Upper lobe of right lung (tissue), 1 donor: ENCODE data around the gene OTUD3. TPM values are rescaled to one million over a fixed set of nuclear protein-coding genes. Genes with fewer than 3 reads are reported as not detected.

ENCODE experiments used
- ATAC-seq: fragments of 200-7000 bp; cut with Tn5 transposase; one replicate; pipeline ENCODE4 v1.9.1; 2020; ENCODE audit warnings: mild to moderate bottlenecking, moderate library complexity
- DNase-seq: peaks from one replicate; pipeline ENCODE4 v3.0.0-alpha.2; 2020
- H3K27ac ChIP-seq: fragments of 200-600 bp; one replicate; pipeline ENCODE4 v1.8.0; 2022
- H3K27me3 ChIP-seq: fragments of 200-600 bp; one replicate; pipeline ENCODE4 v1.8.0; 2022; ENCODE audit warnings: mild to moderate bottlenecking
- H3K36me3 ChIP-seq: fragments of 200-600 bp; one replicate; pipeline ENCODE4 v1.8.0; 2022
- H3K4me1 ChIP-seq: fragments of 200-600 bp; one replicate; pipeline ENCODE4 v1.8.0; 2022
- H3K4me3 ChIP-seq: fragments of 200-600 bp; one replicate; pipeline ENCODE4 v1.8.0; 2022; ENCODE audit warnings: mild to moderate bottlenecking
- H3K9me3 ChIP-seq: fragments of 200-600 bp; one replicate; pipeline ENCODE4 v1.8.0; 2022
- intact Hi-C: fragments of 100-400 bp; cut with DNase I; formaldehyde crosslinking; loops from one replicate; pipeline ENCODE4 v1.11.0; 2022
- total RNA-seq: library from RNA; stranded (reverse); fragmentation: NEBNext Ultra II Directional; extraction: Animal tissue kit (Norgen Biotek cat#: 25700); gene quantifications from one replicate; pipeline ENCODE4 v1.2.1, GENCODE V29; 2021
- TF ChIP-seq, protein P1 (sequence below): fragments of 200-600 bp; IDR thresholded peaks from one replicate; pipeline ENCODE4 v1.8.0; 2022; ENCODE audit warnings: antibody characterized with exemption
- donor health status: DM: no; HTN: yes; CAD: no; lungs with severe emphysema.

OTUD3 gene
- total RNA-seq, 1 donor from 2014 or later = 8.8 TPM

GRCh38 chr1:19884312-19884711 lies 2.1 kb downstream of the OTUD3 start:
- Histone ChIP-seq H3K4me1 (peaks cover 25% of the 10 kb centered on the region), H3K27ac (no peak overlapping the region), H3K36me3 (no peaks in the 10 kb centered on the region), H3K9me3 (no peaks in the 10 kb centered on the region), H3K4me3 (no peak overlapping the region), H3K27me3 (no peaks in the 10 kb centered on the region)
- no peak for ATAC-seq
- no peak for DNase-seq
- intact Hi-C loops = no loop called here
- TF ChIP-seq, protein P1, sequence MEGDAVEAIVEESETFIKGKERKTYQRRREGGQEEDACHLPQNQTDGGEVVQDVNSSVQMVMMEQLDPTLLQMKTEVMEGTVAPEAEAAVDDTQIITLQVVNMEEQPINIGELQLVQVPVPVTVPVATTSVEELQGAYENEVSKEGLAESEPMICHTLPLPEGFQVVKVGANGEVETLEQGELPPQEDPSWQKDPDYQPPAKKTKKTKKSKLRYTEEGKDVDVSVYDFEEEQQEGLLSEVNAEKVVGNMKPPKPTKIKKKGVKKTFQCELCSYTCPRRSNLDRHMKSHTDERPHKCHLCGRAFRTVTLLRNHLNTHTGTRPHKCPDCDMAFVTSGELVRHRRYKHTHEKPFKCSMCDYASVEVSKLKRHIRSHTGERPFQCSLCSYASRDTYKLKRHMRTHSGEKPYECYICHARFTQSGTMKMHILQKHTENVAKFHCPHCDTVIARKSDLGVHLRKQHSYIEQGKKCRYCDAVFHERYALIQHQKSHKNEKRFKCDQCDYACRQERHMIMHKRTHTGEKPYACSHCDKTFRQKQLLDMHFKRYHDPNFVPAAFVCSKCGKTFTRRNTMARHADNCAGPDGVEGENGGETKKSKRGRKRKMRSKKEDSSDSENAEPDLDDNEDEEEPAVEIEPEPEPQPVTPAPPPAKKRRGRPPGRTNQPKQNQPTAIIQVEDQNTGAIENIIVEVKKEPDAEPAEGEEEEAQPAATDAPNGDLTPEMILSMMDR = no peak

DNA sequence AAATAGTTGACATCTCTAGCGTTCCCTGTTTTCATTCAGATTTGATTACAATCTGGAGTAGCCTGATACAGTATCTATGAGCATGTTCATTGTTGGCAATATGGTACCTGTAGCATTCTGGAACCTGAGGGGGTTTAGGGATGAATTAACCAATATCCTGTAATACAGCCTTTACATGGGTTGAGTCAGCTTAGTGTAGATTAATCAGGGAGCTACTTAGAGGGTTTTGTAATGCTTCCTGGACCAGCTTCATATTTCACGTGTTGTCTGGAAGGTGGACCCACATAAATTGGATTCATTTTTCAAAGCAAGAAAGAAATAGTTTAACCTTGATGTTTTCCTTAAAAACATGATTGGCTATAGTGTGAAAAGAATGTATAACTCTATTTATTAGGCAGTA lies 3.6 kb downstream of the OTUD3 start:
- no peak for DNase-seq
- Histone ChIP-seq H3K4me3 (no peak overlapping the region), H3K27me3 (no peaks in the 10 kb centered on the region), H3K9me3 (no peaks in the 10 kb centered on the region), H3K4me1 (peaks cover 25% of the 10 kb centered on the region), H3K36me3 (no peaks in the 10 kb centered on the region), H3K27ac (no peak overlapping the region)
- TF ChIP-seq, protein P1 = no peak
- no peak for ATAC-seq
- intact Hi-C loops = no loop called here

- no peak overlapping the region for H3K4me3 ChIP-seq
- no peak for DNase-seq
- no peaks in the 10 kb centered on the region for H3K9me3 ChIP-seq
- H3K36me3 ChIP-seq = peaks cover 21% of the 10 kb centered on the region
- TF ChIP-seq, protein P1 = no peak
- no peaks in the 10 kb centered on the region for H3K27me3 ChIP-seq
- H3K27ac ChIP-seq = no peak overlapping the region
- peak; percentile 82 for ATAC-seq
- intact Hi-C loops = no loop called here
- peaks cover 23% of the 10 kb centered on the region for H3K4me1 ChIP-seq
These were observed 5.9 kb downstream of the OTUD3 start for GRCh38 chr1:19888112-19888511.

DNA sequence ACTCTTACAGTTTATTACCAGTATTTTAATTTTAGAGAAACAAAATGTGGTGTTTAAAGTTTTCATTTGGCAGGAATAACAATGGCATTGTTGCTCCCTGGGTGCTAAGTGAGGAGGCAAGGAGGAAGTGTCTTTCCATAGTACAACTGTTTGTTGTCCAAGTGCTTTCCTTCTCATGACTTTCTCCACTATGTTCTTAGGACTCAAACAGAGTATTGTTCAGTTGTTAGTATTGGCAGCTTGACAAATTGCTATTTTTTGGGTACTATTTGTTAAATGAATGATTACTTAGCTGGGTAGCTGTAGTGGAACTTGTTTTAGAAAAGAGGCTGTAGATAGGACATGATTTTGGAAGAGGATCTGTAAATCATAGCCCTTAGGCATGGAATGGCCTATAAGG lies 7.5 kb downstream of the OTUD3 start:
- intact Hi-C loops = no loop called here
- TF ChIP-seq, protein P1 = no peak
- H3K4me1 ChIP-seq = peaks cover 7% of the 10 kb centered on the region
- peaks cover 36% of the 10 kb centered on the region for H3K36me3 ChIP-seq
- no peaks in the 10 kb centered on the region for H3K27me3 ChIP-seq
- no peak overlapping the region for H3K4me3 ChIP-seq
- ATAC-seq (no peak), DNase-seq (no peak)
- H3K9me3 ChIP-seq = no peaks in the 10 kb centered on the region
- H3K27ac ChIP-seq = no peak overlapping the region

DNA sequence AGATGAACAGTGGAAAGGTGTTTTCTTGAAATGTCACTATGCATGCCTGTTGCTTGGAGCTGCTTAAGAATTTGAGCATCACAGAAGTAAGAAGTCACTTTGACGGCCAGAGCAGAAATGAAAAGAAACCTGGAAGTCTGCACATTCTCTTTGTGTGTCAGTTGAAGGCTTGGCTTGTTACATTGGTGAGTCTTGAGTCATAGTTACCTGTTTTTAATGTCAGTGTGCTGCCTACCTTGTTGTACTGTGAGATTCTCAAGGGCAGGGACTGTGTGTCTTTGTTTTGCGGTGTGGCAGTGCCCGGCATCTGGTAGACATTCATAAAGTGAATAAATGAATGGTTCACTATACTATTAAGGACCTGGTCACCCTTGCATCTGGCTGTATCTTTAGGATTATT lies 9.9 kb downstream of the OTUD3 start:
- ATAC-seq (no peak), DNase-seq (no peak)
- intact Hi-C loops = no loop called here
- no peaks in the 10 kb centered on the region for H3K4me1 ChIP-seq
- no peak overlapping the region for H3K4me3 ChIP-seq
- H3K9me3 ChIP-seq = no peaks in the 10 kb centered on the region
- H3K27me3 ChIP-seq = no peaks in the 10 kb centered on the region
- H3K36me3 ChIP-seq = peaks cover 61% of the 10 kb centered on the region
- H3K27ac ChIP-seq = no peak overlapping the region
- TF ChIP-seq, protein P1 = no peak

DNA sequence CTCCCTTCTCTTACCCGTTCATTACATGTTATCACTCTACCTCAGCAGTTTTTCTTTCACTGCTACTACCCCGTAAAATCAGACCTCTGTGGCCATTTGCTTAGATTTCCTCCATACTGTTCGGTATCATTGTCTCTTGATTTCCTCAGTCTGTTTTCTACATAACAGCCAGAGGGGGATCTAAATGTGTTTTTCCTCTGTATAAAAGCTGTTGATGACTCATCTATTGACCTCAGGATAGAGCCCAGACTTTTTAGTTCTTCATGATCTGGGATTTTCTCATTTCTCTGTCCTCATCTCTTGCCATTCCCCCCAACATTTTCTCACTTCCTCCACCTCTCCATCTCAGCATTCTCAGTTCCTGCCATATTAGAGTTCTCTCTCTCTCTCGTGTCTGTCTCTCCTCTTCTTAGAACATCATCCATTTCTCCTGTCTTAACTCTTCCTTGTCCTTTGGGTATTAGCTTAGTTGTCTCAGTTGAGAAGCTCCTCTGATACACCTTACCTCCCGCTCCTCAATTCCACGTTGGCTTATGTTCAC lies 10.5 kb downstream of the OTUD3 start:
- no peak for DNase-seq
- no peaks in the 10 kb centered on the region for H3K4me1 ChIP-seq
- no peak overlapping the region for H3K4me3 ChIP-seq
- H3K27me3 ChIP-seq = no peaks in the 10 kb centered on the region
- peaks cover 66% of the 10 kb centered on the region for H3K36me3 ChIP-seq
- intact Hi-C loops = no loop called here
- no peaks in the 10 kb centered on the region for H3K9me3 ChIP-seq
- no peak for ATAC-seq
- no peak overlapping the region for H3K27ac ChIP-seq
- TF ChIP-seq, protein P1 = no peak
